HG02759 (cell line): Measurements from ENCODE around the gene CFAP100.

Source experiments
- ATAC-seq: cut with Tn5 transposase; IDR thresholded peaks from one replicate; pipeline ENCODE4 v1.9.1; 2021; ENCODE audit warnings: mild to moderate bottlenecking, moderate library complexity; ENCODE audit not compliant: unreplicated experiment

CFAP100 gene

GRCh38 chr3:126373682-126374601 lies 20.8 kb upstream of the CFAP100 start:
- ATAC-seq: no peak

- ATAC-seq: no peak
These were observed 18.8 kb upstream of the CFAP100 start for GRCh38 chr3:126375835-126376331.

- no peak for ATAC-seq
These were observed 18.3 kb upstream of the CFAP100 start for GRCh38 chr3:126376444-126376843.

- ATAC-seq: no peak
These were observed 17.5 kb upstream of the CFAP100 start for GRCh38 chr3:126377211-126377610.

GRCh38 chr3:126378341-126378751 lies 16.4 kb upstream of the CFAP100 start:
- ATAC-seq: no peak

GRCh38 chr3:126380011-126380768 lies 14.5 kb upstream of the CFAP100 start:
- ATAC-seq: no peak

- no peak for ATAC-seq
These were observed 12.7 kb upstream of the CFAP100 start for GRCh38 chr3:126381966-126382365.

- ATAC-seq: peak; percentile 89
These were observed 5.5 kb upstream of the CFAP100 start for GRCh38 chr3:126389112-126389793.

- ATAC-seq: no peak
These were observed 4.9 kb upstream of the CFAP100 start for GRCh38 chr3:126389794-126390146.

- ATAC-seq: no peak
These were observed 4.5 kb upstream of the CFAP100 start for GRCh38 chr3:126390201-126390600.

GRCh38 chr3:126390751-126391150 lies 4.0 kb upstream of the CFAP100 start:
- ATAC-seq: no peak

- ATAC-seq: no peak
These were observed 3.1 kb upstream of the CFAP100 start for GRCh38 chr3:126391631-126392030.

- ATAC-seq: no peak
These were observed 2.5 kb upstream of the CFAP100 start for GRCh38 chr3:126392246-126392645.

GRCh38 chr3:126393563-126393962 lies 1.1 kb upstream of the CFAP100 start:
- no peak for ATAC-seq

GRCh38 chr3:126394977-126395321 lies 240 bp downstream of the CFAP100 start:
- no peak for ATAC-seq

GRCh38 chr3:126395846-126396513 lies 1.3 kb downstream of the CFAP100 start:
- no peak for ATAC-seq

GRCh38 chr3:126396536-126396935 lies 1.8 kb downstream of the CFAP100 start:
- ATAC-seq: no peak

- no peak for ATAC-seq
These were observed 3.1 kb downstream of the CFAP100 start for GRCh38 chr3:126397610-126398422.

GRCh38 chr3:126398423-126399350 lies 4.0 kb downstream of the CFAP100 start:
- ATAC-seq: no peak
